ENCODE results near the gene LGMN.

The LGMN gene

GRCh38 chr14:92787554-92787953 is 39.1 kb upstream of the LGMN start:
- Histone ChIP-seq H3K27me3 (ENCODE audit: control insufficient read depth, low read length) (no peaks in the 10 kb centered on the region), H3K36me3 (ENCODE audit: control insufficient read depth, low read length) (no peaks in the 10 kb centered on the region), H3K9me2 (replicated peaks; ENCODE audit: control insufficient read depth, low read length) (no peaks in the 10 kb centered on the region), H3K4me1 (ENCODE audit: control insufficient read depth, low read length) (peaks cover 10% of the 10 kb centered on the region), H3K4me3 (ENCODE audit: low read length) (no peak overlapping the region), H3F3A (ENCODE audit: control insufficient read depth, insufficient read depth) (no peaks in the 10 kb centered on the region), H3K4me2 (ENCODE audit: low read length) (no peak overlapping the region), H4K20me1 (ENCODE audit: control insufficient read depth, insufficient read depth, low read depth, low read length) (no peaks in the 10 kb centered on the region), H3K9me3 (ENCODE audit: control insufficient read depth, insufficient read depth, low read length) (peaks cover 18% of the 10 kb centered on the region; the same call in 1 of the 2 replicates), H3K27ac (ENCODE audit: low read depth, low read length) (no peak overlapping the region), H3K79me2 (ENCODE audit: control insufficient read depth, low read length) (no peaks in the 10 kb centered on the region)
- TF ChIP-seq EZH2phosphoT487 (IDR thresholded peaks at IDR 0.05; ENCODE audit: borderline replicate concordance, low read length): no peak
- TF ChIP-seq, protein P1, sequence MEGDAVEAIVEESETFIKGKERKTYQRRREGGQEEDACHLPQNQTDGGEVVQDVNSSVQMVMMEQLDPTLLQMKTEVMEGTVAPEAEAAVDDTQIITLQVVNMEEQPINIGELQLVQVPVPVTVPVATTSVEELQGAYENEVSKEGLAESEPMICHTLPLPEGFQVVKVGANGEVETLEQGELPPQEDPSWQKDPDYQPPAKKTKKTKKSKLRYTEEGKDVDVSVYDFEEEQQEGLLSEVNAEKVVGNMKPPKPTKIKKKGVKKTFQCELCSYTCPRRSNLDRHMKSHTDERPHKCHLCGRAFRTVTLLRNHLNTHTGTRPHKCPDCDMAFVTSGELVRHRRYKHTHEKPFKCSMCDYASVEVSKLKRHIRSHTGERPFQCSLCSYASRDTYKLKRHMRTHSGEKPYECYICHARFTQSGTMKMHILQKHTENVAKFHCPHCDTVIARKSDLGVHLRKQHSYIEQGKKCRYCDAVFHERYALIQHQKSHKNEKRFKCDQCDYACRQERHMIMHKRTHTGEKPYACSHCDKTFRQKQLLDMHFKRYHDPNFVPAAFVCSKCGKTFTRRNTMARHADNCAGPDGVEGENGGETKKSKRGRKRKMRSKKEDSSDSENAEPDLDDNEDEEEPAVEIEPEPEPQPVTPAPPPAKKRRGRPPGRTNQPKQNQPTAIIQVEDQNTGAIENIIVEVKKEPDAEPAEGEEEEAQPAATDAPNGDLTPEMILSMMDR (IDR thresholded peaks at IDR 0.05; ENCODE audit: low read depth, low read length, poor library complexity, severe bottlenecking): no peak

DNA sequence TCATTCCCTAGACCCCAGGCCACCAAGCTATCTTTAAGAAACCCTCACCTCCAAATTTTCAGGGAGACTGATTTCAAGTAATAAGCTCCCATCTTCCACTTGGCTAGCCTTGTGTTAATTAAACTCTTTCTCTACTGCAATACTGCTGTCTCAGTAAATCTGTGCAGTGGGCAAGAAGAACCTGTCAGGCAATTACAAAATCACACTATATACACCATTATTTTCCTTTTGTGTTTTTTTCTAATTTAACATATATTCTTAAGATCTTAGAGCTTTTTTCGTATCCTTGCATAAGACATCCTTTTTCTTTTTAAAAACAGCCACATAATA is 38.0 kb upstream of the LGMN start:
- TF ChIP-seq, protein P1 (IDR thresholded peaks at IDR 0.05; ENCODE audit: low read depth, low read length, poor library complexity, severe bottlenecking): no peak
- TF ChIP-seq EZH2phosphoT487 (IDR thresholded peaks at IDR 0.05; ENCODE audit: borderline replicate concordance, low read length): no peak
- Histone ChIP-seq H3K79me2 (ENCODE audit: control insufficient read depth, low read length) (no peaks in the 10 kb centered on the region), H3K9me2 (replicated peaks; ENCODE audit: control insufficient read depth, low read length) (no peaks in the 10 kb centered on the region), H3K4me1 (ENCODE audit: control insufficient read depth, low read length) (peaks cover 10% of the 10 kb centered on the region), H3K36me3 (ENCODE audit: control insufficient read depth, low read length) (no peaks in the 10 kb centered on the region), H3K9me3 (ENCODE audit: control insufficient read depth, insufficient read depth, low read length) (peaks cover 18% of the 10 kb centered on the region; the same call in 1 of the 2 replicates), H3K4me2 (ENCODE audit: low read length) (no peak overlapping the region), H3K27me3 (ENCODE audit: control insufficient read depth, low read length) (no peaks in the 10 kb centered on the region), H3K4me3 (ENCODE audit: low read length) (no peak overlapping the region), H3F3A (ENCODE audit: control insufficient read depth, insufficient read depth) (no peaks in the 10 kb centered on the region), H4K20me1 (ENCODE audit: control insufficient read depth, insufficient read depth, low read depth, low read length) (no peaks in the 10 kb centered on the region), H3K27ac (ENCODE audit: low read depth, low read length) (no peak overlapping the region)

- no peak overlapping the region for H3K27ac ChIP-seq (ENCODE audit: low read depth, low read length)
- H3K4me3 ChIP-seq (ENCODE audit: low read length): no peak overlapping the region
- H4K20me1 ChIP-seq (ENCODE audit: control insufficient read depth, insufficient read depth, low read depth, low read length): no peaks in the 10 kb centered on the region
- H3K9me3 ChIP-seq (ENCODE audit: control insufficient read depth, insufficient read depth, low read length): peaks cover 15% of the 10 kb centered on the region; the same call in 1 of the 2 replicates
- peaks cover 10% of the 10 kb centered on the region for H3K4me1 ChIP-seq (ENCODE audit: control insufficient read depth, low read length)
- H3K79me2 ChIP-seq (ENCODE audit: control insufficient read depth, low read length): no peaks in the 10 kb centered on the region
- TF ChIP-seq, protein P1 (IDR thresholded peaks at IDR 0.05; ENCODE audit: low read depth, low read length, poor library complexity, severe bottlenecking): no peak
- TF ChIP-seq EZH2phosphoT487 (IDR thresholded peaks at IDR 0.05; ENCODE audit: borderline replicate concordance, low read length): no peak
- H3K36me3 ChIP-seq (ENCODE audit: control insufficient read depth, low read length): no peaks in the 10 kb centered on the region
- H3K9me2 ChIP-seq (replicated peaks; ENCODE audit: control insufficient read depth, low read length): no peaks in the 10 kb centered on the region
- no peaks in the 10 kb centered on the region for H3K27me3 ChIP-seq (ENCODE audit: control insufficient read depth, low read length)
- no peaks in the 10 kb centered on the region for H3F3A ChIP-seq (ENCODE audit: control insufficient read depth, insufficient read depth)
- no peak overlapping the region for H3K4me2 ChIP-seq (ENCODE audit: low read length)
These were observed 37.4 kb upstream of the LGMN start for GRCh38 chr14:92785667-92786426.
